Thyroid gland (tissue), 4 donors: ENCODE data around the gene RAX. TPM values are rescaled to one million over a fixed set of nuclear protein-coding genes. Genes with fewer than 3 reads are reported as not detected.

Experiments used
- DNase-seq, 2 donors: peaks; one replicate each; pipeline ENCODE4 v3.0.0-alpha.2; 2019
- H3K27ac ChIP-seq, 3 donors: fragments of 200-600 bp; sonication (generic); 1 replicate in 2 of 3; 2 replicates in 1 of 3; pipeline ENCODE4 v1.5.1; 2016 to 2019; ENCODE audit warnings: mild to moderate bottlenecking in 1 of 3, moderate library complexity in 1 of 3
- H3K27me3 ChIP-seq: fragments of 200-600 bp; sonication (generic); one replicate; pipeline ENCODE4 v1.5.1; 2019
- H3K36me3 ChIP-seq, 2 donors: fragments of 200-600 bp; sonication (generic); one replicate each; pipeline ENCODE4 v1.5.1; 2016 to 2019
- H3K4me1 ChIP-seq, 2 donors: fragments of 200-600 bp; sonication (generic); one replicate each; pipeline ENCODE4 v1.5.1; 2017 to 2019
- H3K4me3 ChIP-seq, 3 donors: fragments of 200-600 bp; sonication (generic); replicated peaks in 1 of 3; 1 replicate in 2 of 3; 2 replicates in 1 of 3; pipeline ENCODE4 v1.5.1; 2016; ENCODE audit warnings: mild to moderate bottlenecking in 1 of 3
- H3K9me3 ChIP-seq: fragments of 200-600 bp; sonication (generic); one replicate; pipeline ENCODE4 v1.5.1; 2017
- CTCF ChIP-seq, 6 experiments: fragments of 200-600 bp in 3 of 6; fragments of 450-650 bp in 3 of 6; sonication (generic) in 3 of 6; IDR thresholded peaks; one replicate each; pipeline ENCODE4 v1.5.1; 2016 to 2019; ENCODE audit warnings: antibody characterized with exemption in 6 of 6, mild to moderate bottlenecking in 2 of 6, inconsistent platforms in 1 of 6, moderate library complexity in 1 of 6
- POLR2A ChIP-seq, 2 donors: fragments of 450-650 bp; IDR thresholded peaks; one replicate each; pipeline ENCODE4 v1.6.1; 2017; ENCODE audit warnings: antibody characterized with exemption in 2 of 2, mild to moderate bottlenecking in 2 of 2, moderate library complexity in 1 of 2
- WGBS, 2 donors: methylation state at CpG; one replicate each; pipeline ENCODE4 v1.1.5; 2017; 5-methylcytosine and 5-hydroxymethylcytosine counted together
- intact Hi-C: fragments of 100-400 bp; cut with DNase I; formaldehyde crosslinking; loops from one replicate; pipeline ENCODE4 v1.15.1; 2023
- total RNA-seq, 4 donors: library from RNA; depleted of rRNA; stranded (reverse); fragments of >200 nt; gene quantifications; one replicate each; pipeline ENCODE4 v1.2.3, GENCODE V29; 2016

RAX gene
- total RNA-seq = not detected

- TF ChIP-seq CTCF (IDR thresholded peaks at IDR 0.05) = no peak
- TF ChIP-seq POLR2A (IDR thresholded peaks at IDR 0.05) = no peak
- Histone ChIP-seq H3K27ac (no peak within 1 kb of the TSS), H3K9me3 (no peaks in the 10 kb centered on the region), H3K4me1 (peaks cover 23 to 33% of the 10 kb centered on the region in 2 donors), H3K27me3 (peaks cover 69% of the 10 kb centered on the region), H3K36me3 (no peaks in the 10 kb centered on the region), H3K4me3 (peak within 1 kb of the TSS in 2 of 3 donors; percentile 4 to 5)
- 2 to 5% methylated on average over 20 to 36 of the region's 88 CpGs for WGBS, 2 donors
- peak; percentile 17 to 18 for DNase-seq
- intact Hi-C loops = no loop called here
Measured at GRCh38 chr18:59272891-59273758, at the start of gene RAX. RAX (minus strand) TSS chr18:59273454; CDS start chr18:59273206, 248 bp downstream.

- H3K27me3 ChIP-seq = no peaks in the 10 kb centered on the region
- no peak within 1 kb of the TSS for H3K27ac ChIP-seq
- TF ChIP-seq CTCF (IDR thresholded peaks at IDR 0.05) (no peak), POLR2A (IDR thresholded peaks at IDR 0.05) (no peak)
- 83 to 85% methylated on average over 4 of the region's 4 CpGs for WGBS, 2 donors
- no peaks in the 10 kb centered on the region for H3K4me1 ChIP-seq
- no peaks in the 10 kb centered on the region for H3K9me3 ChIP-seq
- DNase-seq = no peak
- no peak within 1 kb of the TSS for H3K4me3 ChIP-seq
- no peaks in the 10 kb centered on the region for H3K36me3 ChIP-seq
- intact Hi-C loops = no loop called here
Measured at GRCh38 chr18:59318460-59319050, 45.3 kb upstream of the RAX start, which contains the start of gene CPLX4. CPLX4 (minus strand) TSS chr18:59318649; CDS start chr18:59318462, 187 bp downstream.

- TF ChIP-seq POLR2A (IDR thresholded peaks at IDR 0.05) = no peak
- no peak for TF ChIP-seq CTCF (IDR thresholded peaks at IDR 0.05)
- DNase-seq = no peak
- H3K4me1 ChIP-seq = peaks cover 0 to 7% of the 10 kb centered on the region in 2 donors
- H3K4me3 ChIP-seq = no peak overlapping the region
- no peaks in the 10 kb centered on the region for H3K9me3 ChIP-seq
- 92 to 93% methylated on average over 7 of the region's 7 CpGs for WGBS, 2 donors
- H3K27ac ChIP-seq = no peak overlapping the region
- H3K36me3 ChIP-seq = no peaks in the 10 kb centered on the region
- intact Hi-C loops = no loop called here
- H3K27me3 ChIP-seq = no peaks in the 10 kb centered on the region
Measured at GRCh38 chr18:59311631-59312030, 38.4 kb upstream of the RAX start.

- H3K9me3 ChIP-seq = no peaks in the 10 kb centered on the region
- no peaks in the 10 kb centered on the region for H3K27me3 ChIP-seq
- no peak for TF ChIP-seq POLR2A (IDR thresholded peaks at IDR 0.05)
- TF ChIP-seq CTCF (IDR thresholded peaks at IDR 0.05) = no peak
- DNase-seq = no peak
- H3K4me3 ChIP-seq = no peak overlapping the region
- H3K4me1 ChIP-seq = peaks cover 0 to 7% of the 10 kb centered on the region in 2 donors
- H3K27ac ChIP-seq = no peak overlapping the region
- no peaks in the 10 kb centered on the region for H3K36me3 ChIP-seq
- intact Hi-C loops = loop anchor here (5.0 kb wide), 1 partner anchor 88 kb away; no protein-coding TSS in a partner anchor
- WGBS, 2 donors = 30 to 31% methylated on average over 5 of the region's 5 CpGs
Measured at GRCh38 chr18:59308938-59309260, 35.6 kb upstream of the RAX start.
